ENCODE data around the gene C1QTNF8.

Gene C1QTNF8

GRCh38 chr16:1044460-1045309 is 51.4 kb downstream of the C1QTNF8 start:
- Histone ChIP-seq H3K27ac (ENCODE audit: low read length) (no peak overlapping the region), H3K79me2 (ENCODE audit: low read length) (no peaks in the 10 kb centered on the region), H3K9me3 (replicated peaks; ENCODE audit: insufficient read depth, low read length) (no peaks in the 10 kb centered on the region), H3F3A (ENCODE audit: insufficient read depth, low read length) (no peaks in the 10 kb centered on the region), H3K4me2 (ENCODE audit: low read depth, low read length) (no peak overlapping the region), H3K27me3 (replicated peaks; ENCODE audit: insufficient read depth, low read length) (peaks cover 77% of the 10 kb centered on the region), H3K4me3 (ENCODE audit: low read length) (no peak overlapping the region), H3K9ac (ENCODE audit: low read length) (no peak overlapping the region), H3K4me1 (ENCODE audit: low read length) (0 out of 2 replicates have a peak, but pooled peaks cover 7% of the 10 kb centered on the region), H4K20me1 (ENCODE audit: insufficient read depth, low read length) (no peaks in the 10 kb centered on the region), H2AFZ (ENCODE audit: low read length) (no peak overlapping the region), H3K9me2 (replicated peaks; ENCODE audit: insufficient read depth, low read length) (no peaks in the 10 kb centered on the region), H3K36me3 (replicated peaks; ENCODE audit: insufficient read depth, low read length) (no peaks in the 10 kb centered on the region)
- DNase-seq: no peak
- no peak for TF ChIP-seq EZH2 (optimal IDR thresholded peaks at IDR 0.05; ENCODE audit: low read depth, low read length)
- no peak for TF ChIP-seq EZH2phosphoT487 (IDR thresholded peaks at IDR 0.05; ENCODE audit: low read length)
- TF ChIP-seq, protein P1, sequence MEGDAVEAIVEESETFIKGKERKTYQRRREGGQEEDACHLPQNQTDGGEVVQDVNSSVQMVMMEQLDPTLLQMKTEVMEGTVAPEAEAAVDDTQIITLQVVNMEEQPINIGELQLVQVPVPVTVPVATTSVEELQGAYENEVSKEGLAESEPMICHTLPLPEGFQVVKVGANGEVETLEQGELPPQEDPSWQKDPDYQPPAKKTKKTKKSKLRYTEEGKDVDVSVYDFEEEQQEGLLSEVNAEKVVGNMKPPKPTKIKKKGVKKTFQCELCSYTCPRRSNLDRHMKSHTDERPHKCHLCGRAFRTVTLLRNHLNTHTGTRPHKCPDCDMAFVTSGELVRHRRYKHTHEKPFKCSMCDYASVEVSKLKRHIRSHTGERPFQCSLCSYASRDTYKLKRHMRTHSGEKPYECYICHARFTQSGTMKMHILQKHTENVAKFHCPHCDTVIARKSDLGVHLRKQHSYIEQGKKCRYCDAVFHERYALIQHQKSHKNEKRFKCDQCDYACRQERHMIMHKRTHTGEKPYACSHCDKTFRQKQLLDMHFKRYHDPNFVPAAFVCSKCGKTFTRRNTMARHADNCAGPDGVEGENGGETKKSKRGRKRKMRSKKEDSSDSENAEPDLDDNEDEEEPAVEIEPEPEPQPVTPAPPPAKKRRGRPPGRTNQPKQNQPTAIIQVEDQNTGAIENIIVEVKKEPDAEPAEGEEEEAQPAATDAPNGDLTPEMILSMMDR (IDR thresholded peaks at IDR 0.05; ENCODE audit: low read length): no peak

- DNase-seq: no peak
- TF ChIP-seq EZH2phosphoT487 (IDR thresholded peaks at IDR 0.05; ENCODE audit: low read length): no peak
- TF ChIP-seq, protein P1 (IDR thresholded peaks at IDR 0.05; ENCODE audit: low read length): no peak
- TF ChIP-seq EZH2 (optimal IDR thresholded peaks at IDR 0.05; ENCODE audit: low read depth, low read length): no peak
- Histone ChIP-seq H3K9me2 (replicated peaks; ENCODE audit: insufficient read depth, low read length) (no peaks in the 10 kb centered on the region), H3K4me2 (ENCODE audit: low read depth, low read length) (no peak overlapping the region), H3K4me3 (ENCODE audit: low read length) (no peak overlapping the region), H3K36me3 (replicated peaks; ENCODE audit: insufficient read depth, low read length) (no peaks in the 10 kb centered on the region), H3K4me1 (ENCODE audit: low read length) (0 out of 2 replicates have a peak, but pooled peaks cover 7% of the 10 kb centered on the region), H3F3A (ENCODE audit: insufficient read depth, low read length) (no peaks in the 10 kb centered on the region), H4K20me1 (ENCODE audit: insufficient read depth, low read length) (no peaks in the 10 kb centered on the region), H3K9ac (ENCODE audit: low read length) (no peak overlapping the region), H3K27ac (ENCODE audit: low read length) (no peak overlapping the region), H3K79me2 (ENCODE audit: low read length) (no peaks in the 10 kb centered on the region), H2AFZ (ENCODE audit: low read length) (no peak overlapping the region), H3K9me3 (replicated peaks; ENCODE audit: insufficient read depth, low read length) (no peaks in the 10 kb centered on the region), H3K27me3 (replicated peaks; ENCODE audit: insufficient read depth, low read length) (peaks cover 77% of the 10 kb centered on the region)
These were observed 52.1 kb downstream of the C1QTNF8 start for GRCh38 chr16:1043881-1044451.

- no peak overlapping the region for H3K9ac ChIP-seq (ENCODE audit: low read length)
- no peaks in the 10 kb centered on the region for H4K20me1 ChIP-seq (ENCODE audit: insufficient read depth, low read length)
- H3K9me2 ChIP-seq (replicated peaks; ENCODE audit: insufficient read depth, low read length): no peaks in the 10 kb centered on the region
- H3K4me3 ChIP-seq (ENCODE audit: low read length): no peak overlapping the region
- 0 out of 2 replicates have a peak, but pooled peaks cover 7% of the 10 kb centered on the region for H3K4me1 ChIP-seq (ENCODE audit: low read length)
- peak overlapping the region; percentile 21; the same call in 1 of the 2 replicates for H3K4me2 ChIP-seq (ENCODE audit: low read depth, low read length)
- H3F3A ChIP-seq (ENCODE audit: insufficient read depth, low read length): no peaks in the 10 kb centered on the region
- DNase-seq: peak; percentile 66
- H3K9me3 ChIP-seq (replicated peaks; ENCODE audit: insufficient read depth, low read length): no peaks in the 10 kb centered on the region
- TF ChIP-seq EZH2 (optimal IDR thresholded peaks at IDR 0.05; ENCODE audit: low read depth, low read length) (no peak), EZH2phosphoT487 (IDR thresholded peaks at IDR 0.05; ENCODE audit: low read length) (no peak)
- TF ChIP-seq, protein P1 (IDR thresholded peaks at IDR 0.05; ENCODE audit: low read length): no peak
- no peak overlapping the region for H2AFZ ChIP-seq (ENCODE audit: low read length)
- H3K36me3 ChIP-seq (replicated peaks; ENCODE audit: insufficient read depth, low read length): no peaks in the 10 kb centered on the region
- H3K27ac ChIP-seq (ENCODE audit: low read length): no peak overlapping the region
- no peaks in the 10 kb centered on the region for H3K79me2 ChIP-seq (ENCODE audit: low read length)
- peaks cover 77% of the 10 kb centered on the region for H3K27me3 ChIP-seq (replicated peaks; ENCODE audit: insufficient read depth, low read length)
These were observed 53.2 kb downstream of the C1QTNF8 start for GRCh38 chr16:1042866-1043265.
